ENCODE results near the gene ANO5.

DNA sequence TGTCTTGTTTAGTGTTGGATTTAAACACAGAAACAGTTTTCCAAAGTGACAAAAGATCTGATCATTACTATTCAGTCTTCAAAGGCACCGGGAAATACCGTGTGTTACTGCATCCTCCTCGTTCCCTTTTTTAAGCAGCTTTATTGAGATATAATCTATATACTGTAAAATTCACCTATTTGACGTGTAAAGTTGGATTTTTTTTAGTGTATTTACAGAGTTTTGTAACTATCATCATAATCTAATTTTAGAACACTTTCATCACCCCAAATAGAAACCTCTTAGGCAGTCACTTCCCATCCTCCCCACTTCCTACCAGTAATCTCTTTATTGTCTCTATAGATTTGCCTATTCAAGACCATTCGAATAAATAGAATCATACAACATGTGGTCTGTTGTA is 1.4 kb downstream of the ANO5 start:
- TF ChIP-seq CTCF (IDR thresholded peaks at IDR 0.05; ENCODE audit: low read depth, low read length) (no peak), EZH2phosphoT487 (IDR thresholded peaks at IDR 0.05; ENCODE audit: low read depth) (no peak)
